ENCODE data around the gene OR4E1.
"Not testable (repeated sequence)": the region's sequence is repeated elsewhere in the genome, so short reads cannot be mapped to it uniquely, and the experiment has no call there.

Gene OR4E1

GRCh38 chr14:21652209-21652808 lies 21.3 kb downstream of the OR4E1 start:
- no peak for DNase-seq

GRCh38 chr14:21647380-21647779 lies 26.2 kb downstream of the OR4E1 start:
- DNase-seq: no peak

- DNase-seq: no peak
These were observed 30.2 kb downstream of the OR4E1 start for GRCh38 chr14:21643407-21643806.

- no peak for DNase-seq
These were observed 30.9 kb downstream of the OR4E1 start for GRCh38 chr14:21642683-21643082.

- DNase-seq: no peak
These were observed 38.8 kb downstream of the OR4E1 start, which contains the start of gene OR10G2 for GRCh38 chr14:21634840-21635239. Gene OR10G2 (minus strand): TSS chr14:21634940. CDS start chr14:21634842, 98 bp downstream.

GRCh38 chr14:21631084-21631483 lies 42.5 kb downstream of the OR4E1 start:
- DNase-seq: no peak

GRCh38 chr14:21630503-21630902 lies 43.1 kb downstream of the OR4E1 start:
- DNase-seq: not testable (repeated sequence)

GRCh38 chr14:21626491-21627230 lies 47.0 kb downstream of the OR4E1 start:
- DNase-seq: no peak
